GM18907 (cell line): Measurements from ENCODE around the gene PLXNA2.

ENCODE experiments used
- ATAC-seq: cut with Tn5 transposase; IDR thresholded peaks from one replicate; pipeline ENCODE4 v1.9.1; 2021; ENCODE audit warnings: mild to moderate bottlenecking, moderate library complexity; ENCODE audit not compliant: unreplicated experiment

Gene PLXNA2

DNA sequence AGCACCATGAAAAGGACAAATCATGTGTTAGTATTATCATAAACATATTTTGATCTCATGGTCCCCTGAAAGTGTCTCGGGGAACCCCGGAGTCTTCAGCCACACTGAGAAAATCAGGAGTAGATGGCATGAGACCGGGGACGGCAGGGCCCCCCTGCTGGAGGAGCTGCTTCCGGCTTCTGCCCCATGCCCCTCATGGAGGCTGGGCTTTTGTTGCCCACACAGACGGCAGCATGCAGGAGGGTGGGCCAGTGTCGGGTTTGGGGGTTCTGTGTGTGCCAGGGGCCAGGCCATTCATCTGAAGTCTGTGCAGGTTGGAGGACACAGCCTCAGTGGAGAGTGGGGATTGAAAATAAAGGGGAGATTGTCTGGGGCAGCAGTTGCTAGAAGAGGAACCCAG is 258.2 kb downstream of the PLXNA2 start:
- no peak for ATAC-seq

DNA sequence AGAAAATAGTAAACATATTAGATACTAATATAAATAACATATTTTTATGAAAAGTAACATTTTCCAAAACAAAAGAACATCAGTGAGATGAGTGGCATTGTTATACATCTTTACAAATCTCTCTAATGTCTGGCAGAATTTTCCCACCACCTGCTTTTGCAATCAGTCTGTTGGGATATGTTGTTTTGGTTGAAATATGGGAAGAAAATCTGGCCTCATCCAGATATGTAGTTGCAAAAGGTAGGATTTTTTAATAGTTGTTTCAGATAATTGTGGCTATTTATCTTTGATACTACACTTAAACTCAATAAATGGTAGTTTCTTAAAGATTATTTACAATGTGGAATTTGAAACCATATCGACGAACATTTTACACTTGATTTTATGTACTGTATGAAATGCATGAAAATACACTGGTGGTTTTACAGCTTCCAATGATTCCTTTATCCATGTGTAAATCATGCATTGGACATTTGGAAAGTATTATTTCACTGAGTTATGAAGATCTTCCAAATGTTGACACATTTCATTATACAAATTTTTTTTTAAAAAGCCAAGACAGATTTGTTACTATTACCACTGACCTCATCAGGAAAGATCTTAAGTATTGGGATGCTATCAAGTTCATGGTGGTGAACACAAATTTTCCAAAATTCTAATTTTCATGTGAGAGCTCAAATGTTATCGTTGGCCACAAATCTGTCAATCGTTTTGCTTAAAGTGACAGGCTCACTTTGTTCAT is 259.2 kb downstream of the PLXNA2 start:
- ATAC-seq = no peak

DNA sequence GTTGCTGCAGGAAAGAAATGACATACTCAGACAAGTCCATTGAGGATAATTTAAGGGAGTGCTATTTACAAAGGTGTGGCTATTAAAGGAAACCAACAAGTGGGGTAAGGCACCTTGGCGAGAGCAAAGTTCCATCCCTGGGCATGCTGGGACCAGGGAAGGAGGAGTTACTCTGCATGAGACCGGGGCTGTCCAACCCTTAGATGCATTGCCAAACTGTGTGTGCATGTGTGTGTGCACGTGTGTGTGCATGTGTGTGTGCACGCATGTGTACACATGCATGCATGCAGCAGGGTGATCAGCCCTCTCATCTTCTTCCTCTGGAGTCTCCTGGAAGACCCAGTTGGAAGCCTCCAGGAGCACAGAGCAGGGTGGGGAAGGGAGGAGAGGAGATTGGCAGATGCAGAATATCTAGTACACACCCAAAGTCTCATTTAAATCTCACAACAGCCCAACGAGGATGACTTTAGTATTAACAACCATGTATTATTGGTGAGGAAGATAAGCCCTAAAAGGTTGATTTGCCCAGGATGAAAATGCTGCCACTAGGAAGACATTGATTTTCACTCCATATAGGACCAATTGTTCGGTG is 261.0 kb downstream of the PLXNA2 start:
- ATAC-seq = no peak

DNA sequence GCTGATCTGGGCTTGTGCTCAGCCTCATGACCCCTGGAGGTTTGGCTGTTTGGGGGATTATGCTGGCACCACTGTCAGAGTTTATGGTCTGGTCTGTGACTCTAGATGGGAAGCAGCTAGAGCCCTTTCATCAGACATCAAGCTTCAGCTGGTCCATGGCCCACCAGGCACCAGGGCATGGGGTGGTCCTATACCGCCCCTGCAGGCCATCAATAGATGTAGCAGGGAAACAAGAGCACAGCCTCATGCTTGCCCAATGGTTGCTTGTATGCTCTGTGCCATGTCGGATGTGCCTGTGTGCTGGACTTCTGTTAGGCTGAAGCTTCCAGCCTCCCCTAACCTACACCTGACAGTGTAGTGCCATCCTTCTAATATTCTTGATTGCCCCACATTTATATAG is 262.2 kb downstream of the PLXNA2 start:
- peak; percentile 55 for ATAC-seq

DNA sequence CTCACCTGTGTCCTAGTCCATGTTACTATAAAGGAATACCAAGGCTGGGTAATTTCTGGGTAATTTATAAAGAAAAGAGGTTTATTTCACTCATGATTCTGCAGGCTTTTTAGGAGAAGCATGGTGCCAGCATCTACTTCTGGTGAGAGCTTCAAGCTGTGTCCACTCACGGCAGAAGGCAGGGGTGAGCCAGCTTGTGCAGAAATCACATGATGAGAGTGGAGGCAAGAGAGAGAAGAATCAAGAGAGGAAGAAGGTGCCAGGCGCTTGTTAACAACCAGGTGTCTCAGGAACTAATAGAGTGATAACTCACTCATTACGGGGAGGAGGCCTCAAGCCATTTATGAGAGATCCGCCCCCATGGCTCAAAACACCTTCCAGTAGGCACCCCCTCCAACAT is 265.7 kb downstream of the PLXNA2 start:
- no peak for ATAC-seq

DNA sequence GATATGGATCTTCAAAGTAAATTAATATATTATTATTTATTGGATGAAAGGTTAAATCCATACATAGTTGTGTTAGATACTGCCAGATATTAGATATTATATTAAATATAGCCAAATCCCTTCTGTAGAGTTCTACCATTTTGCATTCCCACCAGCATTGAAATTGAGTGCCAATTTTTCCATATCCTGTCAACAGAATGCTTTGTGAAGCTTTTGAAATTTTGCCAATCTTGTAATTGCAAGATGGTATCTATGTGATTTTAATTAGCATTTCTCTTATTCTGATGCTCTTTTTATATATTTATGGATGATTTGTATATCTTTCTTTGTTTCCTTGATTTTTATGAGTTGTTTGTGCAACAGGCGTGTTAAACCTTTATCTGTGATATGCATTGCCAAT is 266.3 kb downstream of the PLXNA2 start:
- no peak for ATAC-seq

DNA sequence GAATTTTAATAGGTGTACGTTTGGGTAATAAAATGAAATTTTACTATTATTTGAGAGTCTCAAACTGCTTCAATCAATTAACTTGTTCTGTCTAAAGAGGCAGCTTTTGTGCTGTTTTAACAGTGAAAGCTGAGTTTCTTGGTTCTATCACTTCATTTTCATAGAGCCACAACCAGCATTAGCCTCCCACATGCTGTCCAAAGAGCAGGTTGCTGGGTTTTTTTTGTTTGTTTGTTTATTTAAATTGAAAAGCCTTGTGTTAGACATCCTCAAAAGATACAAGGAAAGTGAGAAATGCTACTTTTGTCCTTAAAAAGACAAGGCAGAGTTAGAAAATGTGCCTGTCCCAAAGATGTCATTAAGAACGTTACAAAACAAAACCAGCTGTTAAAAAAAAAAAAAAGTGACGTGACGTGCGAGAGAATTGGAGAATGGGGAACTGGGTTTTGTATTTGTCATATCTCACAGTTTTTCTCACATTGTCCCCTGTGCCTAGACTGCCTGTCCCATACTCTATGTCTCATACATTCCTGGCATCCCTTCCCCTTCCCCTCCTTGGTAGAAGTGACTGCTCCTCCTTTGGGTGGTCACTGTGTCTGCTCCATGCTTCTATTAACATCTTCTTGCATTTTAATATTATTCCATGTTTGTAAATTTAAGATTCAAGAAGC is 270.2 kb downstream of the PLXNA2 start:
- ATAC-seq = no peak

DNA sequence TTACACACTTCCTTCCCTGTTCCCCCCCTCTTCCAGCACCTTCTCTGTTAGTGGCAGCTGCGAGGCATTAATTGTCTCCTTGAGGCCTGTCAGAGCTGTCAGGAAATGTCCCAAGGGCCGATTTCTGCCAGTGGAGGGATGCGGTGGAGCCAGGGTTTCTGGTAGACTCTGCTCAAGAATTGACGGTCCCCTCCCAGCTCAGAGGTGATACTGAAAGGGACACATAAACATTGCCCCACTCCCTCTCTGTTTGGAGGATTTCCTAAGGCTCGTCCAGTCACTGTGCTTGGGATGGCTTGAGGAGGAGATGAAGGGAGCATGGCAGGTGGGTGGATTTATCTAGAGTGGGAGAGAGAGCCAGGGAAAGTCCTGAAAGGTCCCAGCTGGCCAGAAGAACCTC is 271.8 kb downstream of the PLXNA2 start:
- no peak for ATAC-seq
